Activated B cell treated with CpG ODN at 0.5 μM for 24 hours (primary cell): ENCODE measurements around the gene RSPO3. TPM values are rescaled to one million over a fixed set of nuclear protein-coding genes. Genes with fewer than 3 reads are reported as not detected.
"Not testable (repeated sequence)": the region's sequence is repeated elsewhere in the genome, so short reads cannot be mapped to it uniquely, and the experiment has no call there.

Experiments used
- ATAC-seq: fragments of 200-7000 bp; cut with Tn5 transposase; one replicate; pipeline ENCODE4 v1.10.0; 2021; ENCODE audit warnings: low read depth, mild to moderate bottlenecking, moderate library complexity
- CTCF ChIA-PET: fragments of 350-600 bp; sonication (Branson Sonifier 250); formaldehyde crosslinking; loops from one replicate; lab custom pipeline; 2021; ENCODE audit warnings: antibody characterized with exemption; lab: Charles Lee
- POLR2A ChIA-PET: fragments of 350-600 bp; sonication (Branson Sonifier 250); formaldehyde crosslinking; loops from one replicate; lab custom pipeline; 2021; ENCODE audit warnings: antibody characterized with exemption; lab: Charles Lee
- DNase-seq: peaks from one replicate; pipeline ENCODE4 v3.0.0; 2022
- H3K27ac Mint-ChIP-seq: one replicate; pipeline ENCODE4 v1.8.0; 2020; ENCODE audit warnings: mixed read lengths
- H3K27me3 Mint-ChIP-seq: one replicate; pipeline ENCODE4 v1.8.0; 2021; ENCODE audit warnings: mixed read lengths
- H3K36me3 Mint-ChIP-seq: one replicate; pipeline ENCODE4 v1.8.0; 2021; ENCODE audit warnings: low read depth, mixed read lengths
- H3K4me1 Mint-ChIP-seq: one replicate; pipeline ENCODE4 v1.8.0; 2021; ENCODE audit warnings: mixed read lengths
- H3K4me3 Mint-ChIP-seq: one replicate; pipeline ENCODE4 v1.8.0; 2020; ENCODE audit warnings: mild to moderate bottlenecking, mixed read lengths
- H3K9me3 Mint-ChIP-seq: one replicate; pipeline ENCODE4 v1.8.0; 2020; ENCODE audit warnings: mixed read lengths
- intact Hi-C: fragments of 100-400 bp; cut with micrococcal nuclease; formaldehyde crosslinking; loops from one replicate; pipeline ENCODE4 v1.15.1; 2024
- total RNA-seq: library from RNA; stranded (reverse); gene quantifications from 2 replicates; pipeline ENCODE4 v1.2.3, GENCODE V29; 2022
- TF ChIP-seq, protein P1 (sequence below): fragments of 200-600 bp; IDR thresholded peaks from one replicate; pipeline ENCODE4 v1.8.0; 2022; ENCODE audit warnings: antibody characterized with exemption, mild to moderate bottlenecking

The RSPO3 gene
- total RNA-seq, 1 donor from 2014 or later = not detected

DNA sequence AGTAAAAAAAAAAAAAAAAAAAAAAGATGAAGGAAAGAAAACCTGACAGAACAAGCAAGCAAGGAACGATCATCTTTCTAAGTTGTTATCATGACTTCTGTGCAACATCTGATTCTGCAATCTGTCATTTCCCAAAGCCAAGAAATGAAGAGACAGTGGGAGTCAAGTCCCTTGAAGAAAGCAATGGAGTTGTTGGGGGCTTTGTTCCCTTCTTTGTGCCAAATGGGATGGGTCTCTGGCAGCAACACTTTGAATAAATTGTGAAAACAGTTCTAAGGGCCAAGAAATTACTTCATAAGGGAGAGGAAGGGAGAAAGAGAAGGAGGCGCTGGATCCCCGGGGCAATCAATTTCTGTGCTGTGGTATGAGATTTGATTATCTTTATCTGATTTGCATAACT lies 33.3 kb upstream of the RSPO3 start:
- ATAC-seq = no peak
- no peak for DNase-seq
- H3K4me1 Mint-ChIP-seq = no peaks in the 10 kb centered on the region
- no peaks in the 10 kb centered on the region for H3K27me3 Mint-ChIP-seq
- H3K36me3 Mint-ChIP-seq = no peaks in the 10 kb centered on the region
- ChIA-PET POLR2A (no interaction called here), CTCF (no interaction called here)
- H3K4me3 Mint-ChIP-seq = no peak overlapping the region
- intact Hi-C loops = no loop called here
- H3K9me3 Mint-ChIP-seq = no peaks in the 10 kb centered on the region
- TF ChIP-seq, protein P1, sequence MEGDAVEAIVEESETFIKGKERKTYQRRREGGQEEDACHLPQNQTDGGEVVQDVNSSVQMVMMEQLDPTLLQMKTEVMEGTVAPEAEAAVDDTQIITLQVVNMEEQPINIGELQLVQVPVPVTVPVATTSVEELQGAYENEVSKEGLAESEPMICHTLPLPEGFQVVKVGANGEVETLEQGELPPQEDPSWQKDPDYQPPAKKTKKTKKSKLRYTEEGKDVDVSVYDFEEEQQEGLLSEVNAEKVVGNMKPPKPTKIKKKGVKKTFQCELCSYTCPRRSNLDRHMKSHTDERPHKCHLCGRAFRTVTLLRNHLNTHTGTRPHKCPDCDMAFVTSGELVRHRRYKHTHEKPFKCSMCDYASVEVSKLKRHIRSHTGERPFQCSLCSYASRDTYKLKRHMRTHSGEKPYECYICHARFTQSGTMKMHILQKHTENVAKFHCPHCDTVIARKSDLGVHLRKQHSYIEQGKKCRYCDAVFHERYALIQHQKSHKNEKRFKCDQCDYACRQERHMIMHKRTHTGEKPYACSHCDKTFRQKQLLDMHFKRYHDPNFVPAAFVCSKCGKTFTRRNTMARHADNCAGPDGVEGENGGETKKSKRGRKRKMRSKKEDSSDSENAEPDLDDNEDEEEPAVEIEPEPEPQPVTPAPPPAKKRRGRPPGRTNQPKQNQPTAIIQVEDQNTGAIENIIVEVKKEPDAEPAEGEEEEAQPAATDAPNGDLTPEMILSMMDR = no peak
- no peak overlapping the region for H3K27ac Mint-ChIP-seq

- H3K27me3 Mint-ChIP-seq = no peaks in the 10 kb centered on the region
- H3K27ac Mint-ChIP-seq = no peak overlapping the region
- TF ChIP-seq, protein P1 = no peak
- H3K36me3 Mint-ChIP-seq = no peaks in the 10 kb centered on the region
- intact Hi-C loops = no loop called here
- CTCF ChIA-PET = no interaction called here
- no peak overlapping the region for H3K4me3 Mint-ChIP-seq
- H3K4me1 Mint-ChIP-seq = no peaks in the 10 kb centered on the region
- ATAC-seq (no peak), DNase-seq (no peak)
- POLR2A ChIA-PET = no interaction called here
- no peaks in the 10 kb centered on the region for H3K9me3 Mint-ChIP-seq
Observed at GRCh38 chr6:127090051-127090450, 28.4 kb upstream of the RSPO3 start.

DNA sequence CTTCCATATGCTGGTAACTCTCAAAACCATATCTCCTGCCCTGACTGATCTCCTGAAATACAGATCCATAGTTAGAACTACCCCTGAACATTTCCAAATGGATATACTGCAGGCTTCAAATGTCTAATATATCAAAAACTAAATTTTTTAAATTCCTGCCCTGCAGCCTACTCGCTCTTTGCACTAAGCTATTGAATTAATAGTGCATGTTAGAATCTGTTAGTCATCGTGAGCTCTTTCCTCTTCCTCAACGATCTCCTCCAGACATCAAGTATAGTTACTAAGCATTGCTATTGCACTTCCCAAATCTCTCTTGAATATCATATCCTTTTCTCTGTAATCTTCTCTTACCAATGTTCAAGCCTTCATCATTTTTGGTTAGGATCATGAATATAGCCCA lies 26.0 kb upstream of the RSPO3 start:
- ChIA-PET POLR2A (no interaction called here), CTCF (no interaction called here)
- DNase-seq = no peak
- no peak overlapping the region for H3K4me3 Mint-ChIP-seq
- no peaks in the 10 kb centered on the region for H3K4me1 Mint-ChIP-seq
- H3K27me3 Mint-ChIP-seq = no peaks in the 10 kb centered on the region
- no peaks in the 10 kb centered on the region for H3K36me3 Mint-ChIP-seq
- no peak overlapping the region for H3K27ac Mint-ChIP-seq
- H3K9me3 Mint-ChIP-seq = no peaks in the 10 kb centered on the region
- ATAC-seq = no peak
- intact Hi-C loops = no loop called here
- TF ChIP-seq, protein P1 = no peak

- H3K9me3 Mint-ChIP-seq = no peaks in the 10 kb centered on the region
- no peak overlapping the region for H3K4me3 Mint-ChIP-seq
- ChIA-PET POLR2A (no interaction called here), CTCF (no interaction called here)
- no peaks in the 10 kb centered on the region for H3K36me3 Mint-ChIP-seq
- TF ChIP-seq, protein P1 = no peak
- DNase-seq = no peak
- H3K4me1 Mint-ChIP-seq = no peaks in the 10 kb centered on the region
- intact Hi-C loops = no loop called here
- no peaks in the 10 kb centered on the region for H3K27me3 Mint-ChIP-seq
- H3K27ac Mint-ChIP-seq = no peak overlapping the region
- ATAC-seq = no peak
Observed at GRCh38 chr6:127094791-127095190, 23.7 kb upstream of the RSPO3 start.

GRCh38 chr6:127096167-127096566 lies 22.3 kb upstream of the RSPO3 start:
- no peak for DNase-seq
- no peak overlapping the region for H3K27ac Mint-ChIP-seq
- TF ChIP-seq, protein P1 = no peak
- H3K27me3 Mint-ChIP-seq = no peaks in the 10 kb centered on the region
- no peaks in the 10 kb centered on the region for H3K9me3 Mint-ChIP-seq
- no peak overlapping the region for H3K4me3 Mint-ChIP-seq
- no peaks in the 10 kb centered on the region for H3K36me3 Mint-ChIP-seq
- ATAC-seq = no peak
- intact Hi-C loops = no loop called here
- POLR2A ChIA-PET = no interaction called here
- CTCF ChIA-PET = no interaction called here
- no peaks in the 10 kb centered on the region for H3K4me1 Mint-ChIP-seq

- H3K9me3 Mint-ChIP-seq, POLR2A ChIA-PET, H3K27ac Mint-ChIP-seq, DNase-seq, intact Hi-C loops, H3K4me3 Mint-ChIP-seq, H3K27me3 Mint-ChIP-seq, CTCF ChIA-PET, H3K36me3 Mint-ChIP-seq, ATAC-seq, H3K4me1 Mint-ChIP-seq: not testable (repeated sequence)
Observed at GRCh38 chr6:127097442-127097841, 21.0 kb upstream of the RSPO3 start.
